Right lobe of liver (tissue), 6 donors: ENCODE data around the gene OR5B17. TPM values are rescaled to one million over a fixed set of nuclear protein-coding genes. Genes with fewer than 3 reads are reported as not detected.

Experiments
- ATAC-seq, 4 donors: fragments of 200-7000 bp; cut with Tn5 transposase; one replicate each; pipeline ENCODE4 v1.9.1; 2020; ENCODE audit warnings: mild to moderate bottlenecking in 4 of 4, moderate library complexity in 4 of 4
- DNase-seq, 3 donors: peaks; one replicate each; pipeline ENCODE4 v3.0.0-alpha.2; 2020
- H3K27ac ChIP-seq, 3 donors: fragments of 200-600 bp; one replicate each; pipeline ENCODE4 v1.8.0; 2022
- H3K27me3 ChIP-seq, 2 donors: fragments of 200-600 bp; one replicate each; pipeline ENCODE4 v1.8.0; 2022
- H3K36me3 ChIP-seq, 4 donors: fragments of 200-600 bp; sonication (generic) in 1 of 4; one replicate each; pipeline versions ENCODE4 v1.5.1 to v1.8.0; 2017 to 2022; ENCODE audit warnings: control low read depth in 1 of 4
- H3K4me1 ChIP-seq, 4 donors: fragments of 200-600 bp; sonication (generic) in 1 of 4; one replicate each; pipeline versions ENCODE4 v1.5.1 to v1.8.0; 2017 to 2022; ENCODE audit warnings: control low read depth in 1 of 4
- H3K4me3 ChIP-seq, 3 donors: fragments of 200-600 bp; one replicate each; pipeline ENCODE4 v1.8.0; 2022
- H3K9me3 ChIP-seq, 4 donors: fragments of 200-600 bp; sonication (generic) in 1 of 4; one replicate each; pipeline versions ENCODE4 v1.5.1 to v1.8.0; 2017 to 2022; ENCODE audit warnings: control low read depth in 1 of 4
- POLR2A ChIP-seq: fragments of 450-650 bp; IDR thresholded peaks from one replicate; pipeline ENCODE4 v1.6.1; 2017; ENCODE audit warnings: antibody characterized with exemption, mild to moderate bottlenecking
- WGBS: methylation state at CpG from one replicate; pipeline ENCODE4 v1.1.6; 2018; ENCODE audit warnings: low coverage, low lambda C conversion rate; ENCODE audit not compliant: insufficient coverage; ENCODE audit errors: missing lambda C conversion rate; 5-methylcytosine and 5-hydroxymethylcytosine counted together
- intact Hi-C, 2 donors: fragments of 100-400 bp; cut with DNase I; formaldehyde crosslinking; loops; one replicate each; pipeline versions ENCODE4 v1.11.2 to v1.14.1; 2022
- total RNA-seq, 6 experiments: library from RNA; depleted of rRNA in 2 of 6; stranded (reverse); fragments of >200 nt in 2 of 6; fragmentation: NEBNext Ultra II Directional in 3 of 6; extraction: Animal tissue kit (Norgen Biotek cat#: 25700) in 3 of 6; gene quantifications; one replicate each; pipeline versions ENCODE4 v1.1.0 to v1.2.4, GENCODE V29; 2016 to 2023
- TF ChIP-seq, protein P1 (sequence below), 4 donors: fragments of 200-600 bp in 3 of 4; fragments of 450-650 bp in 1 of 4; IDR thresholded peaks; one replicate each; pipeline versions ENCODE4 v1.5.1 to v1.8.0; 2016 to 2022; ENCODE audit warnings: antibody characterized with exemption in 4 of 4, mild to moderate bottlenecking in 2 of 4
- donor health status: DM: no; HTN: yes; CAD: no.
- donor health status: DM: no; HTN: no; CAD: no.
- donor health status: DM: no; HTN: no; CAD: no.
- donor health status: DM: no; HTN: yes; CAD: no.
- donor health status: DM: no; HTN: yes; CAD: no.

OR5B17 gene
- total RNA-seq, 6 experiments from 2014 or later: not detected

DNA sequence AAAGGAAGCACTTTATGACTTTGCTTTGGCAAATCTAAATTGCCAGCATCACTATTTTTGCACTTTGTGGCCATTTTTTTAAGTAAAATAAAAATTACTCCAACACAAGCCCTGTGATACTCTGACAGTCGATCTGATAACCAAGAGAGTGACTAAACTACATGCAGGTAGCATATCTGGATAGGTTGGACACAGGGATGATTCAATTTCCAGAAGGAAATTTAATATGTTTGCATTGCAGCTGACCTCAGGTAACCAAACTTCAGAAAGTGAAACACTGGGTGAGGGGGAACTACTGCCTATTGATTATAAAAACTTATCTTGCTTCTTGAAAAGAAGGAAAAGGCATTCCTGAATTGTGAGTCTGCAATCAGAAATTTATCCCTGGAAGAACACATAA is 33.9 kb upstream of the OR5B17 start:
- no peaks in the 10 kb centered on the region for H3K36me3 ChIP-seq

DNA sequence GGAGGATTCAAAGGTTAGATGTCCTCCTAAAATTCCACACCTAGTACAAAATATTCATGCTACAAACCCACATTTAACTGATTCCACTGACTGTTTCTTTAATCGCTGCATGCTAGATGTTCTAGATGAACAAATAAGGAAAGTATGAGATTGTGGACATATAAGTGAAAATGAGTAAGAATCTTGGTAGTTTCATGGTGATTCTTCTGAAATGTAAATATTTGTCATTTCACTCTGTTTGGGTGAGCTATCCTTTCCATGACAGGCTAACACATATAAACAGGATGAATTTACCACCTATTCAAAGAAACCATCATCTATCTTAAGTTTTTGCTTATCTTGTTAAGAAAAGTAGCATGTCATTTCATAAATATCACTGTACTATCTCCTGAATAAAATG is 33.0 kb upstream of the OR5B17 start:
- 87% methylated on average over 1 of the region's 1 CpG for WGBS
- H3K9me3 ChIP-seq: no peaks in the 10 kb centered on the region
- DNase-seq (no peak), ATAC-seq (no peak)
- H3K27me3 ChIP-seq: no peaks in the 10 kb centered on the region
- TF ChIP-seq POLR2A: no peak
- TF ChIP-seq, protein P1, sequence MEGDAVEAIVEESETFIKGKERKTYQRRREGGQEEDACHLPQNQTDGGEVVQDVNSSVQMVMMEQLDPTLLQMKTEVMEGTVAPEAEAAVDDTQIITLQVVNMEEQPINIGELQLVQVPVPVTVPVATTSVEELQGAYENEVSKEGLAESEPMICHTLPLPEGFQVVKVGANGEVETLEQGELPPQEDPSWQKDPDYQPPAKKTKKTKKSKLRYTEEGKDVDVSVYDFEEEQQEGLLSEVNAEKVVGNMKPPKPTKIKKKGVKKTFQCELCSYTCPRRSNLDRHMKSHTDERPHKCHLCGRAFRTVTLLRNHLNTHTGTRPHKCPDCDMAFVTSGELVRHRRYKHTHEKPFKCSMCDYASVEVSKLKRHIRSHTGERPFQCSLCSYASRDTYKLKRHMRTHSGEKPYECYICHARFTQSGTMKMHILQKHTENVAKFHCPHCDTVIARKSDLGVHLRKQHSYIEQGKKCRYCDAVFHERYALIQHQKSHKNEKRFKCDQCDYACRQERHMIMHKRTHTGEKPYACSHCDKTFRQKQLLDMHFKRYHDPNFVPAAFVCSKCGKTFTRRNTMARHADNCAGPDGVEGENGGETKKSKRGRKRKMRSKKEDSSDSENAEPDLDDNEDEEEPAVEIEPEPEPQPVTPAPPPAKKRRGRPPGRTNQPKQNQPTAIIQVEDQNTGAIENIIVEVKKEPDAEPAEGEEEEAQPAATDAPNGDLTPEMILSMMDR (IDR thresholded peaks at IDR 0.05): no peak
- intact Hi-C loops: no loop called here
- no peaks in the 10 kb centered on the region for H3K4me1 ChIP-seq
- no peak overlapping the region for H3K27ac ChIP-seq
- no peak overlapping the region for H3K4me3 ChIP-seq
- H3K36me3 ChIP-seq: no peaks in the 10 kb centered on the region

More for the DNA sequence above, 33.9 kb upstream of the OR5B17 start:
- Histone ChIP-seq H3K27me3 (no peaks in the 10 kb centered on the region), H3K4me3 (no peak overlapping the region), H3K4me1 (no peaks in the 10 kb centered on the region), H3K9me3 (no peaks in the 10 kb centered on the region), H3K27ac (no peak overlapping the region)
- ATAC-seq: no peak
- no peak for DNase-seq
- intact Hi-C loops: no loop called here
- no peak for TF ChIP-seq POLR2A
- TF ChIP-seq, protein P1 (IDR thresholded peaks at IDR 0.05): no peak
- 14% methylated on average over 1 of the region's 1 CpG for WGBS

DNA sequence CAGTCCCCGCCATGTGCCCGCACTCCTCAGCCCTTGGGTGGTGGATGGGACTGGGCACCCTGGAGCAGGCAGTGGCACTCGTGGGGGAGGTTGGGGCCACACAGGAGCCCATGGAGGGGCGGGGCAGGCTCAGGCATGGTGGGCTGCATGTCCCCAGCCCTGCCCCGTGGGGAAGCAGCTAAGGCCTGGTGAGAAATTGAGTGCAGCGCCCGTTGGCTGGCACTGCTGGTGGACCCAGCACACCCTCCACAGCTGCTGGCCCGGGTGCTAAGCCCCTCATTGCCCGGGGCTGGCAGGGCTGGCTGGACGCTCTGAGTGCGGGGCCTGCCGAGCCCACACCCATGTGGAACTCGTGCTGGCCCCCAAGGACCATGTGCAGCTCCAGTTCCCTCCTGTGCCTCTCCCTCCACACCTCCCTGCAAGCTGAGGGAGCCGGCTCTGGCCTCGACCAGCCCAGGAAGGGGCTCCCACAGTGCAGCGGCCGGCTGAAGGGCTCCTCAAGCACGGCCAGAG is 31.7 kb upstream of the OR5B17 start:
- H3K4me1 ChIP-seq: no peaks in the 10 kb centered on the region
- H3K27me3 ChIP-seq: no peaks in the 10 kb centered on the region
- H3K36me3 ChIP-seq: no peaks in the 10 kb centered on the region
- no peaks in the 10 kb centered on the region for H3K9me3 ChIP-seq
- no peak for ATAC-seq
- DNase-seq: peak in 1 of 3 donors; percentile 37
- intact Hi-C loops: no loop called here
- H3K27ac ChIP-seq: no peak overlapping the region
- TF ChIP-seq, protein P1 (IDR thresholded peaks at IDR 0.05): no peak
- TF ChIP-seq POLR2A: no peak
- no CpG with 5 or more reads among the region's 18 CpGs for WGBS
- no peak overlapping the region for H3K4me3 ChIP-seq

DNA sequence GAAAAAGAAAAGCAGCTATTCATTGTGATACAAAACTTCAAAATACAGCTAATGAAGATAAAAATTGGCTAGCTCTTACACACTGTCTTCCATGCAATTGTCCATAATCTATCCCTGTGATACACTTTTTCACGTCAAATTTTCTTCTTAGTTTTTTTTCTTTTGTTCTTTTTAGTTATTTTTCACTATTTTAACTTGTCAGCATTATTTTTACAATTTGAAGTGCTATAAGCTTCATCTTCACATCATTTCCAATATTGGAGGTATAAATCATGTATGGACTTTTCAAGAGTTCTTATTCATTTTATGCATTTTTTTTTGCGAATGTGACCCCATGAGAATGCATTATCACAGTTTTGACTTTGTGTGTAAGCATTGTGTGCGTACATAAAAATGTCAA is 4.1 kb downstream of the OR5B17 start:
- TF ChIP-seq, protein P1 (IDR thresholded peaks at IDR 0.05): no peak
- no peak for TF ChIP-seq POLR2A
- Histone ChIP-seq H3K9me3 (no peaks in the 10 kb centered on the region), H3K4me1 (no peaks in the 10 kb centered on the region), H3K4me3 (no peak overlapping the region), H3K36me3 (no peaks in the 10 kb centered on the region), H3K27me3 (no peaks in the 10 kb centered on the region), H3K27ac (no peak overlapping the region)
- ATAC-seq (no peak), DNase-seq (no peak)
- intact Hi-C loops: no loop called here
- 42% methylated on average over 3 of the region's 3 CpGs for WGBS

GRCh38 chr11:58345204-58345603 is 13.7 kb downstream of the OR5B17 start:
- Histone ChIP-seq H3K4me3 (no peak overlapping the region), H3K27me3 (no peaks in the 10 kb centered on the region), H3K9me3 (no peaks in the 10 kb centered on the region), H3K36me3 (no peaks in the 10 kb centered on the region), H3K4me1 (no peaks in the 10 kb centered on the region), H3K27ac (no peak overlapping the region)
- intact Hi-C loops: no loop called here
- WGBS: 25% methylated on average over 2 of the region's 2 CpGs
- ATAC-seq (no peak), DNase-seq (no peak)
- TF ChIP-seq, protein P1 (IDR thresholded peaks at IDR 0.05): no peak
- TF ChIP-seq POLR2A: no peak
